Measurements from ENCODE around the gene MPV17L. TPM values are rescaled to one million over a fixed set of nuclear protein-coding genes. Genes with fewer than 3 reads are reported as not detected.
"Not testable (repeated sequence)": the region's sequence is repeated elsewhere in the genome, so short reads cannot be mapped to it uniquely, and the experiment has no call there.

The MPV17L gene
- total and polyA plus RNA-seq, 2 experiments from 2014 or later: 0.54 to 1.4 TPM

- H3K27ac ChIP-seq; H3K36me3 ChIP-seq (ENCODE audit: low read depth); H3K9me3 ChIP-seq (ENCODE audit: low read depth); H3K79me2 ChIP-seq (ENCODE audit: insufficient read depth); H3K27me3 ChIP-seq (replicated peaks; ENCODE audit: insufficient read depth); H3K4me3 ChIP-seq; DNase-seq; H3K4me2 ChIP-seq (ENCODE audit: unreplicated experiment); H3K9me2 ChIP-seq (ENCODE audit: insufficient read depth); H2AFZ ChIP-seq; H3K4me1 ChIP-seq (ENCODE audit: insufficient read depth); H4K20me1 ChIP-seq (ENCODE audit: insufficient read depth); in situ Hi-C loops (cut with MboI); H3F3A ChIP-seq (ENCODE audit: insufficient read depth); H3K9ac ChIP-seq: not testable (repeated sequence)
- 94 to 95% methylated on average over 4 of the region's 4 CpGs for WGBS, 2 experiments (ENCODE audit: low coverage in 1 of 2, low lambda C conversion rate in 2 of 2, missing lambda C conversion rate in 2 of 2)
Measured at GRCh38 chr16:15378194-15378593, 17.4 kb upstream of the MPV17L start, which contains the start of gene NPIPA5. Gene NPIPA5, minus strand, starts transcription at chr16:15378294. Its CDS starts 0 bp downstream, at chr16:15378294.

DNA sequence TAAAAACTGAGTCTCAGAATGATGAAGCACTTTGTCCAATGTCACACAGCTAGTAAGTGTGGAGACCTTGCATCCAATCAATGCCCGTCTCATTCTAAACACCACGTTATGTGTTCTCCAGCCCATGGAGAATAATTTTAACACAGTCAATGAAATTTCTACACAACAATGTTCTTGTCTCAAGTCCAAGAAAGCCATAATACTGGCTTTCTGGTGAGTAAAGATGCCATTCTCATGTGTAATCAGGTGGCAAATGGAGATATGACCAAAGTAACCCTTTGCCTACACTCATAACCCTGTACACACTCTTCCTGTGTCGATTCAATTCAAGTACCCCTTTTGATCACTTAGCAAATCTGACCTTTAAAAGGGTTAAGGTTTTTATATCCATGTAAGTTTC lies 12.7 kb upstream of the MPV17L start:
- H3K36me3 ChIP-seq (ENCODE audit: low read depth); H3K9ac ChIP-seq; H3K79me2 ChIP-seq (ENCODE audit: insufficient read depth); H3K4me1 ChIP-seq (ENCODE audit: insufficient read depth); H3K4me3 ChIP-seq; H4K20me1 ChIP-seq (ENCODE audit: insufficient read depth); in situ Hi-C loops (cut with MboI); H2AFZ ChIP-seq; H3F3A ChIP-seq (ENCODE audit: insufficient read depth); H3K27ac ChIP-seq; H3K9me2 ChIP-seq (ENCODE audit: insufficient read depth); H3K27me3 ChIP-seq (replicated peaks; ENCODE audit: insufficient read depth); H3K9me3 ChIP-seq (ENCODE audit: low read depth); H3K4me2 ChIP-seq (ENCODE audit: unreplicated experiment): not testable (repeated sequence)
- 23 to 24% methylated on average over 3 of the region's 3 CpGs for WGBS, 2 experiments (ENCODE audit: low coverage in 1 of 2, low lambda C conversion rate in 2 of 2, missing lambda C conversion rate in 2 of 2)
- peak; percentile 46 for DNase-seq

DNA sequence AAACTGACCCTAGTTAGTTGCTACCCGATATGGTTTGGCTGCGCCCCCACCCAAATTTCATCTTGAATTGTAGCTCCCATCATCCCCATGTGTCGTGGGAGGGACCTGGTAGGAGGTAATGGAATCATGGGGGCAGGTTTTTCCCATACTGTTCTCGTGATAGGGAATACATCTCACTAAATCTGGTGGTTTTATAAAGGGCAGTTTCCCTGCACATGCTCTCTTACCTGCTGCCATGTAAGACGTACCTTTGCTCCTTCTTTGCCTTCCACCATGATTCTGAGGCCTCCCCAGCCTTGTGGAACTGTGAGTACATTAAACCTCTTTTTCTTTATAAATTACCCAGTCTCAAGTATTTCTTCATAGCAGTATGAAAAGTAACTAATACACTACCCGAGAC lies 7.5 kb upstream of the MPV17L start:
- H3K4me2 ChIP-seq (ENCODE audit: unreplicated experiment); H3K4me1 ChIP-seq (ENCODE audit: insufficient read depth); H3K79me2 ChIP-seq (ENCODE audit: insufficient read depth); H3K4me3 ChIP-seq; H3K9me2 ChIP-seq (ENCODE audit: insufficient read depth); H3K27ac ChIP-seq; H4K20me1 ChIP-seq (ENCODE audit: insufficient read depth); DNase-seq; H3K36me3 ChIP-seq (ENCODE audit: low read depth); H3F3A ChIP-seq (ENCODE audit: insufficient read depth); H3K9ac ChIP-seq; in situ Hi-C loops (cut with MboI); H3K9me3 ChIP-seq (ENCODE audit: low read depth); H2AFZ ChIP-seq; H3K27me3 ChIP-seq (replicated peaks; ENCODE audit: insufficient read depth): not testable (repeated sequence)
- 64 to 66% methylated on average over 6 of the region's 6 CpGs for WGBS, 2 experiments (ENCODE audit: low coverage in 1 of 2, low lambda C conversion rate in 2 of 2, missing lambda C conversion rate in 2 of 2)

GRCh38 chr16:15389916-15390315 lies 5.6 kb upstream of the MPV17L start:
- H3K27me3 ChIP-seq (replicated peaks; ENCODE audit: insufficient read depth); H3K4me1 ChIP-seq (ENCODE audit: insufficient read depth); H3K9me2 ChIP-seq (ENCODE audit: insufficient read depth); DNase-seq; in situ Hi-C loops (cut with MboI); H3K9ac ChIP-seq; H3K9me3 ChIP-seq (ENCODE audit: low read depth); H3K4me2 ChIP-seq (ENCODE audit: unreplicated experiment); H4K20me1 ChIP-seq (ENCODE audit: insufficient read depth); H3K4me3 ChIP-seq; H2AFZ ChIP-seq; H3F3A ChIP-seq (ENCODE audit: insufficient read depth); H3K36me3 ChIP-seq (ENCODE audit: low read depth); H3K79me2 ChIP-seq (ENCODE audit: insufficient read depth); H3K27ac ChIP-seq: not testable (repeated sequence)
- WGBS, 2 experiments (ENCODE audit: low coverage in 1 of 2, low lambda C conversion rate in 2 of 2, missing lambda C conversion rate in 2 of 2): 80 to 84% methylated on average over 5 of the region's 5 CpGs

GRCh38 chr16:15393025-15393424 lies 2.5 kb upstream of the MPV17L start:
- H3K9ac ChIP-seq; in situ Hi-C loops (cut with MboI); H3K27me3 ChIP-seq (replicated peaks; ENCODE audit: insufficient read depth); DNase-seq; H3K79me2 ChIP-seq (ENCODE audit: insufficient read depth); H3K4me3 ChIP-seq; H2AFZ ChIP-seq; H3K36me3 ChIP-seq (ENCODE audit: low read depth); H3K27ac ChIP-seq; H3F3A ChIP-seq (ENCODE audit: insufficient read depth); H4K20me1 ChIP-seq (ENCODE audit: insufficient read depth); H3K9me3 ChIP-seq (ENCODE audit: low read depth); H3K4me2 ChIP-seq (ENCODE audit: unreplicated experiment); H3K4me1 ChIP-seq (ENCODE audit: insufficient read depth); H3K9me2 ChIP-seq (ENCODE audit: insufficient read depth): not testable (repeated sequence)
- WGBS, 2 experiments (ENCODE audit: low coverage in 1 of 2, low lambda C conversion rate in 2 of 2, missing lambda C conversion rate in 2 of 2): 81 to 83% methylated on average over 8 of the region's 8 CpGs

DNA sequence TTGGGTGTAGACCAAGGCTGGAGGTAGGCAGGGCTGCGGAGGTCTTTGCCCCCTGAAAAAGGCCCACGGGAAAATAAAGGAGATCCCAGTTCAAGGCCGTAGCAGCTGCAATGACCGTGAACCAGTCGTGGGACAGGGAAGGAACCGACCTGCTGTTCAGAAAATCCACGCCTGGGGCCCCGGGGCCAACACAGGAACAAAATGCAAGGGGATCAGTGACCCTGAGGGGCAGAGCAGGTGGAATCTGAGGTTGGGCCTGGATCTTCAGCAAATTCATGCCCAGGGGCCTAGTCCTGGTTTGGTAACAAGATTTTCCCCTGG lies 915 bp downstream of the MPV17L start:
- H3K27me3 ChIP-seq (replicated peaks; ENCODE audit: insufficient read depth); H4K20me1 ChIP-seq (ENCODE audit: insufficient read depth); DNase-seq; H3K9ac ChIP-seq; H3K36me3 ChIP-seq (ENCODE audit: low read depth); H3K9me2 ChIP-seq (ENCODE audit: insufficient read depth); H3K4me3 ChIP-seq; H3K79me2 ChIP-seq (ENCODE audit: insufficient read depth); H3K9me3 ChIP-seq (ENCODE audit: low read depth); H3K27ac ChIP-seq; H3K4me1 ChIP-seq (ENCODE audit: insufficient read depth); H3F3A ChIP-seq (ENCODE audit: insufficient read depth); in situ Hi-C loops (cut with MboI); H3K4me2 ChIP-seq (ENCODE audit: unreplicated experiment): not testable (repeated sequence)
- WGBS, 2 experiments (ENCODE audit: low coverage in 1 of 2, low lambda C conversion rate in 2 of 2, missing lambda C conversion rate in 2 of 2): 80 to 83% methylated on average over 8 of the region's 8 CpGs
- peak overlapping the region; percentile 88; the same call in 1 of the 2 replicates for H2AFZ ChIP-seq

Measured in GM23248 (cell line).